Activated T-helper 1 cell treated with anti-CD3 and anti-CD28 coated beads, Interleukin-12 subunit alpha, Interleukin-12 subunit beta, Interleukin-2, Interleukin-4 antibody, amounts not matched to agents 30 ng/mL and 10 ng/mL and 1 ng/mL, durations not matched to agents 14 hours and 24 hours and 36 hours (primary cell): ENCODE measurements around the gene STX11. TPM values are rescaled to one million over a fixed set of nuclear protein-coding genes. Genes with fewer than 3 reads are reported as not detected.
"Not testable (repeated sequence)": the region's sequence is repeated elsewhere in the genome, so short reads cannot be mapped to it uniquely, and the experiment has no call there.

Experiments
- DNase-seq: peaks from one replicate; pipeline ENCODE4 v3.0.0; 2021; ENCODE audit warnings: low spot score
- H3K27ac Mint-ChIP-seq: one replicate; pipeline ENCODE4 v1.8.0; 2021; ENCODE audit warnings: mild to moderate bottlenecking, mixed read lengths
- H3K27me3 Mint-ChIP-seq: one replicate; pipeline ENCODE4 v1.8.0; 2022; ENCODE audit warnings: mild to moderate bottlenecking, moderate library complexity, mixed read lengths; ENCODE audit not compliant: insufficient read depth
- H3K36me3 Mint-ChIP-seq: one replicate; pipeline ENCODE4 v1.8.0; 2021; ENCODE audit warnings: low read depth, mixed read lengths
- H3K4me1 Mint-ChIP-seq: one replicate; pipeline ENCODE4 v1.8.0; 2021; ENCODE audit warnings: low read depth, mixed read lengths
- H3K4me3 Mint-ChIP-seq: one replicate; pipeline ENCODE4 v1.8.0; 2021; ENCODE audit warnings: mild to moderate bottlenecking, moderate library complexity, mixed read lengths
- H3K9me3 Mint-ChIP-seq: one replicate; pipeline ENCODE4 v1.8.0; 2021; ENCODE audit warnings: mixed read lengths
- intact Hi-C: fragments of 100-400 bp; cut with micrococcal nuclease; formaldehyde crosslinking; loops from one replicate; pipeline ENCODE4 v1.15.1; 2024
- total RNA-seq: library from RNA; stranded (reverse); gene quantifications from 2 replicates; pipeline ENCODE4 v1.2.3, GENCODE V29; 2022

STX11 gene
- total RNA-seq, 1 donor from 2014 or later = 24.2 TPM

DNA sequence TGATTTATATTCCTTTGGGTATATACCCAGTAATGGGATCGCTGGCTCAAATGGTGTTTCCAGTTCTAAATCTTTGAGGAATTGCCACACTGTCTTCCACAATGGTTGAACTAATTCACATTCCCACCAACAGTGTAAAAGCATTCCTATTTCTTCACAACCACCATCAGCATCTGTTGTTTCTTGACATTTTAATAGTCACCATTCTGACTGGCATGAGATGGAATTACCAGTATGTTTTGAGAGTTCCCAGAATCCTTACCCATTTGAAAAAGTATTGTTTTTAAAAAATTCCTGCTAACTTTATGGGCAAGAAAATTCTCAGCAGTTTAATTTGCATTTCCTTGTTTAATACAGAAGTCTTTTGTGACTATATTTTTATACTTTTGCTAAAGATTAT lies 33.9 kb downstream of the STX11 start:
- H3K27me3 Mint-ChIP-seq = not testable (repeated sequence)
- H3K4me1 Mint-ChIP-seq = peaks cover 39% of the 10 kb centered on the region

DNA sequence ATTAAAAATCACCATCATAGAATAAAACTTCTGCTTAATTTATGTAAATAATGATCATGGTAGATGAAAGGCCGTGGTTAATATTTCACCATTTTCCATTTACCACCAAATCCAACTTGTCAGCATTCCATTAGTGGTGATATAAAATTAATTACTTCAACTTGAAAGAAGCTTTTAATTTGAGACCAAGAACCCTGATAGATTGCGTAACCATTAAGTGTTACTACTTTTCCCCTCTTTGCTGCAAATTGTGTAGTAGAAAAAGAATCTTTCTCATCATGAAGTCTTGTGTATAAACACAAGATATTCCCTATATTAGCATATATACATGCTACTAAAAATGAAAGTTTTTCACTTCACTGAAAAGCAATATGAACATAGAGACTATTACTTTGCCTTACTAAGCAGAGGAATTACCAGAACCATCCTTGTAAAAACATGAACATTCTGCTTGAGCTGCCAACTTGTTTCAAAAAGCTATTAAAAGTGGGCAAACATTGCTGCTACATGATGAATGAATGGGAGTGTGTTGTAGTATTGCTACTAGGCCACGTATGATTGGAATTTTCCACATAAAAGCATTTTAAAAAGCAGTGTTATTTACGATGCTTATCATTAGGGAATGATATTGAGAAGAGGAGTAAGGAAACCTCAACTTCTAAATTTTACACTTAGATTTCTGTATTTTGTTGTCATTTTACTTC lies 35.0 kb downstream of the STX11 start:
- no peak for DNase-seq

More for the DNA sequence above, 33.9 kb downstream of the STX11 start:
- intact Hi-C loops, H3K4me3 Mint-ChIP-seq, DNase-seq, H3K9me3 Mint-ChIP-seq, H3K27ac Mint-ChIP-seq: not testable (repeated sequence)
- H3K36me3 Mint-ChIP-seq = peaks cover 50% of the 10 kb centered on the region

DNA sequence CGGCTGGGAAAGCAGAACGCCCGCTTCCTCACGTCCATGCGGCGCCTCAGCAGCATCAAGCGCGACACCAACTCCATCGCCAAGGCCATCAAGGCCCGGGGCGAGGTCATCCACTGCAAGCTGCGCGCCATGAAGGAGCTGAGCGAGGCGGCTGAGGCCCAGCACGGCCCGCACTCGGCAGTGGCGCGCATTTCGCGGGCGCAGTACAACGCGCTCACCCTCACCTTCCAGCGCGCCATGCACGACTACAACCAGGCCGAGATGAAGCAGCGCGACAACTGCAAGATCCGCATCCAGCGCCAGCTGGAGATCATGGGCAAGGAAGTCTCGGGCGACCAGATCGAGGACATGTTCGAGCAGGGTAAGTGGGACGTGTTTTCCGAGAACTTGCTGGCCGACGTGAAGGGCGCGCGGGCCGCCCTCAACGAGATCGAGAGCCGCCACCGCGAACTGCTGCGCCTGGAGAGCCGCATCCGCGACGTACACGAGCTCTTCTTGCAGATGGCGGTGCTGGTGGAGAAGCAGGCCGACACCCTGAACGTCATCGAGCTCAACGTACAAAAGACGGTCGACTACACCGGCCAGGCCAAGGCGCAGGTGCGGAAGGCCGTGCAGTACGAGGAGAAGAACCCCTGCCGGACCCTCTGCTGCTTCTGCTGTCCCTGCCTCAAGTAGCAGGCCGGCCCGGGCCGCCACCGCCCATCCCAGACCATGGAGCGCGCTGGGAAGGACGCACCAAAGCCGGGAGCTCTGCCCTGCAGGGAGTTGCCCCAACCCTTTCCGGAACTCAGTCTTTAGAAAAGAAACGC lies 36.7 kb downstream of the STX11 start:
- Mint-ChIP-seq H3K36me3 (peaks cover 43% of the 10 kb centered on the region), H3K27me3 (no peaks in the 10 kb centered on the region), H3K9me3 (no peaks in the 10 kb centered on the region), H3K4me1 (peaks cover 28% of the 10 kb centered on the region), H3K4me3 (no peak overlapping the region), H3K27ac (no peak overlapping the region)
- no peak for DNase-seq
- intact Hi-C loops = no loop called here

More for the DNA sequence above, 35.0 kb downstream of the STX11 start:
- Mint-ChIP-seq H3K4me1 (peaks cover 33% of the 10 kb centered on the region), H3K9me3 (no peaks in the 10 kb centered on the region), H3K36me3 (peaks cover 53% of the 10 kb centered on the region), H3K4me3 (no peak overlapping the region), H3K27ac (no peak overlapping the region), H3K27me3 (no peaks in the 10 kb centered on the region)
- intact Hi-C loops = no loop called here

DNA sequence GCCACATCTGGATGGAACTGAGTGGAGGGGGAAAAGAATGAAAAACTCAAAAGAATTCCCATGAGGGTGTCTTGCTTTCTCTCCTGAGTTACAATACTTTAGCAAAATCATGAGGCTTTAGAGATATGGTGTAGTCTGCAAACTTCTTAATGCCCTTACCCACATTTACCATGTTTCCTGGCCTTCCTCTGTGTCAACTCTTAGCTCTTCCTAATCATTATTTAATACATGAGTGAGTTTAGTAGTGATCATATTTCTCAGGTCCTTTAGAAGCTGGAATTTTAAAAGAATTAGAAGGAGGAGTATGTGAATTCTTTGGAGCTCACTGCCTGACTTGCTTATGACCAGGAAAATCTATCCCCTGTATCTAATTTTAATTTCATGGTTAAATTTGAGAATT lies 39.0 kb downstream of the STX11 start:
- no peak for DNase-seq
- H3K36me3 Mint-ChIP-seq = peaks cover 41% of the 10 kb centered on the region
- intact Hi-C loops = no loop called here
- H3K4me3 Mint-ChIP-seq = no peak overlapping the region
- H3K4me1 Mint-ChIP-seq = peaks cover 16% of the 10 kb centered on the region
- no peak overlapping the region for H3K27ac Mint-ChIP-seq
- no peaks in the 10 kb centered on the region for H3K27me3 Mint-ChIP-seq
- H3K9me3 Mint-ChIP-seq = peaks cover 20% of the 10 kb centered on the region

GRCh38 chr6:144190080-144190479 lies 39.8 kb downstream of the STX11 start:
- H3K27ac Mint-ChIP-seq = no peak overlapping the region

DNA sequence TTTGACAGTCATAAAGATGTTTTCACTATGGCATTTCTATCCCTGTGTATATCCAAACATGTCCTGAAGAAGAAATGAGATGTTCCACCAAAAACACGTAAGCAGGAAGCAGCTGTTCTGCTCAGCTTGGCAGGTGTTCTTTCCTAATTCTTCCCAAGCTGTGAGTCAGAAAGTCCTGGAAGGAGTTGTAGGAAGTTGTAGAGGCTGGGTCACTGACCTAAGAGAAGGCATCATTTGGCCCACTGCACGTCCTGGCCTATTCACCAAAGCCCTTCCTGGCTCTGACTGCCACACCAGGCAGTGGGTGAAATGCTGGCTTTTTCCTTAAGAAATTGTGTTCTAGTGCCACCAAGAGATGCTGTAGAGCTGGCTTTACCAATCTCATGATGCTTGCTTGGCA lies 40.3 kb downstream of the STX11 start:
- H3K27ac Mint-ChIP-seq = no peak overlapping the region
- peaks cover 33% of the 10 kb centered on the region for H3K36me3 Mint-ChIP-seq
- no peaks in the 10 kb centered on the region for H3K27me3 Mint-ChIP-seq
- H3K4me1 Mint-ChIP-seq = peaks cover 12% of the 10 kb centered on the region
- no peak for DNase-seq
- intact Hi-C loops = no loop called here
- peaks cover 21% of the 10 kb centered on the region for H3K9me3 Mint-ChIP-seq
- H3K4me3 Mint-ChIP-seq = no peak overlapping the region

More at GRCh38 chr6:144190080-144190479, 39.8 kb downstream of the STX11 start:
- no peak overlapping the region for H3K4me3 Mint-ChIP-seq
- intact Hi-C loops = no loop called here
- no peak for DNase-seq
- H3K36me3 Mint-ChIP-seq = peaks cover 37% of the 10 kb centered on the region
- peaks cover 21% of the 10 kb centered on the region for H3K9me3 Mint-ChIP-seq
- H3K4me1 Mint-ChIP-seq = peaks cover 16% of the 10 kb centered on the region
- no peaks in the 10 kb centered on the region for H3K27me3 Mint-ChIP-seq

DNA sequence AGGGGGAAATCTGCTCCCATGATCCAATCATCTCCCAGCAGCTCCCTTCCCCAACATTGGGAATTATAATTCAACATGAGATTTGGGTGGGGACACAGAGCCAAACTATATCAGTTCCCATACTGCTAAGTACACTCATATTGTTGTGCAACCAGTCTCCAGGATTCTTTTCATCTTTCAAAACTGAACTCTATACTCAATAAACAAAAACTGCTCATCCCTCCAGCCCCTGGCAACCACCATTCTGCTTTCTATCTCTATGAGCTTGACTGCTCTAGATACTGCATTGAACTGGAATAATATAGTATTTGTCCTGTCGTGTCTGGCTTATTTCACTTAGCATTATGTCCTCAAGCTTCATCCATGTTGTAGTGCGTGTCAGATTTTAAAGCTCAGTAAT lies 42.9 kb downstream of the STX11 start:
- Mint-ChIP-seq H3K27me3 (no peaks in the 10 kb centered on the region), H3K4me1 (peaks cover 9% of the 10 kb centered on the region), H3K9me3 (peaks cover 27% of the 10 kb centered on the region), H3K27ac (no peak overlapping the region), H3K4me3 (no peak overlapping the region), H3K36me3 (peaks cover 19% of the 10 kb centered on the region)
- intact Hi-C loops = no loop called here
- DNase-seq = no peak

DNA sequence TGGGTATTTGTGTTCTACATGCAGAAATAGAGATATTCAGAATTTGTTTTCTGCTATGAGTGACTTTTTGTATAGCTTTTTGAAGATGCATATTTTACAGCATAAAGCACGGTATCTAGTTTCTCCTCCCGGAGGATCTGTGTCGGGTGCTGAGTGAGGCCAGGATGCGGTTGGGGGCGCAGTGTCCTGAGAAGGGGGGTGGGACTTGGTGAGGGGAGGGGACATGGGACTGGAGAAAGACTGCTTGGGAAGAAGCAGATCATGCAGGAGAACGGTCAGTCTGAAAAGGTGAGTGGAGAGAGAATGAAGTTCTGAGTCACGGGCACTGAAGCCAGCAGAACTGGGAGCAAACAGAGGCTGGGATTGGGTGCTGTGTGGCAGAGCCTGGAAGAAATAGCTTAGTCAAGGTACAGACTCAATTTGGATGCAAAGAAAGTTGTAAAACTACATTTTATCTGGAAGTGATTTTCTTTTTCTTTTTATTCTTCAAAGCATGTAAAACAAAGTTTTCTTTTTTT lies 44.0 kb downstream of the STX11 start:
- DNase-seq = no peak
- no peak overlapping the region for H3K4me3 Mint-ChIP-seq
- H3K36me3 Mint-ChIP-seq = peaks cover 20% of the 10 kb centered on the region
- intact Hi-C loops = no loop called here
- H3K4me1 Mint-ChIP-seq = peaks cover 4% of the 10 kb centered on the region
- H3K27ac Mint-ChIP-seq = no peak overlapping the region
- H3K9me3 Mint-ChIP-seq = peaks cover 38% of the 10 kb centered on the region
- H3K27me3 Mint-ChIP-seq = no peaks in the 10 kb centered on the region

GRCh38 chr6:144195671-144196270 lies 45.5 kb downstream of the STX11 start:
- Mint-ChIP-seq H3K36me3 (peaks cover 20% of the 10 kb centered on the region), H3K4me1 (no peaks in the 10 kb centered on the region), H3K4me3 (no peak overlapping the region), H3K9me3 (peaks cover 45% of the 10 kb centered on the region), H3K27me3 (no peaks in the 10 kb centered on the region), H3K27ac (no peak overlapping the region)
- DNase-seq = no peak
- intact Hi-C loops = no loop called here

DNA sequence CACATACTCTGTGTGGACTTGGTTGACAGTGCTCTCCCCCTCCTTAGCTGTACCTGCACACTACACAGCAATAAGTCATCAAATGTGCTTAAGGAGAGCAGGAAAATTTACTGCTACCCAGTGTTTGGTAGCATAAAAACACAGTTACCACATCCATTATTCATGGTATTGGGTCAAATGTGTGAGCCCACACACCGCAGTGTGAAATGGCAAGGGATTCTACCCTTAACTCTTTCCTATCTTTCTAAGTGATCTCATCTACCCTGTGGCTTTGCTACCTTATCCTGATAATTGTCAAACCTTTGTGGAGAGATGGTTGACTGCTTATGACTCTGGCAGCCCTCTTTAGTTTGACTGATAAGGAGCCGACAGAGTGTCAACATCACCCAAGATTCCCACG lies 47.6 kb downstream of the STX11 start:
- no peak for DNase-seq
- Mint-ChIP-seq H3K27me3 (peaks cover 3% of the 10 kb centered on the region), H3K9me3 (peaks cover 57% of the 10 kb centered on the region), H3K27ac (no peak overlapping the region), H3K4me3 (no peak overlapping the region), H3K36me3 (peaks cover 16% of the 10 kb centered on the region), H3K4me1 (no peaks in the 10 kb centered on the region)
- intact Hi-C loops = no loop called here

- Mint-ChIP-seq H3K4me1 (no peaks in the 10 kb centered on the region), H3K36me3 (peaks cover 15% of the 10 kb centered on the region), H3K27ac (no peak overlapping the region), H3K27me3 (peaks cover 26% of the 10 kb centered on the region), H3K9me3 (peaks cover 66% of the 10 kb centered on the region), H3K4me3 (no peak overlapping the region)
- no peak for DNase-seq
- intact Hi-C loops = no loop called here
Measured at GRCh38 chr6:144202879-144203468, 52.7 kb downstream of the STX11 start.

DNA sequence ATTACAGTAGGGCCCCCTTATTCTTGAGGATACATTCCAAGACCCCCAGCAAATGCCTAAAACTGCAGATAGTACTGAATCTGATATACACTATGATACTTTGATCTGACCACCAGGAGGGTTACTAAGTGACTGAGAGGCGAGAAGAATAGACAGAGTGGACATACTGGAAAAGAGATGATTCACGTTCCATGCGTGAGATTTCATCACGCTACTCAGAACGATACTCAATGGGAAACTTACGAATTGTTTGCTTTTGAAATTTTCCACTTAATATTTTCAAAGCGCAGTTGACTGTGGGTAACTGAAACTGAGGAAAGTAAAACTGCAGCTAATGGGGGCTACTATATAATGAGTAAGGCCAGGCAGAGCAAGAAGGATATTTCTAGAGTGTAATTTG lies 60.8 kb downstream of the STX11 start:
- H3K27me3 Mint-ChIP-seq = peaks cover 24% of the 10 kb centered on the region
- H3K4me3 Mint-ChIP-seq = no peak overlapping the region
- peaks cover 10% of the 10 kb centered on the region for H3K9me3 Mint-ChIP-seq
- H3K27ac Mint-ChIP-seq = no peak overlapping the region
- H3K36me3 Mint-ChIP-seq = no peaks in the 10 kb centered on the region
- peaks cover 13% of the 10 kb centered on the region for H3K4me1 Mint-ChIP-seq
- DNase-seq = no peak
- intact Hi-C loops = loop anchor here (10.0 kb wide), 1 partner anchor 766 kb away; no protein-coding TSS in a partner anchor
